ENCODE data around the gene ASCC3.
"Not testable (repeated sequence)": the region's sequence is repeated elsewhere in the genome, so short reads cannot be mapped to it uniquely, and the experiment has no call there.

DNA sequence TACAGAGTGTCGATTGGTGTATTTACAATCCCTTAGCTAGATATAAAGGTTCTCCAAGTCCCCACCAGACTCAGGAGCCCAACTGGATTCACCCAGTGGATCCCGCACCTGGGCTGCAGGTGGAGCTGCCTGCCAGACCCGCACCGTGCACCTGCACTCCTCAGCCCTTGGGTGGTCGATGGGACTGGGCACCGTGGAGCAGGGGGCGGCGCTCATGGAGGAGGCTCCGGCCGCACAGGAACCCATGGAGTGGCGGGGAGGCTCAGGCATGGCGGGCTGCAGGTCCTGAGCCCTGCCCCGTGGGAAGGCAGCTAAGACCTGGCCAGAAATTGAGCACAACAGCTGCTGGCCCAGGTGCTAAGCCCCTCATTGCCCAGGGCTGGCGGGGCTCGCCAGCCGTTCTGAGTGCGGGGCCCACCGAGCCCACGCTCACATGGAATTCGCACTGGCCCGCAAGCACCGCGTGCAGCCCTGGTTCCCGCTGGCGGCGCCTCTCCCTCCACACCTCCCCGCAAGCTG, 52.0 kb downstream of the ASCC3 start:
- TF ChIP-seq, protein P1, sequence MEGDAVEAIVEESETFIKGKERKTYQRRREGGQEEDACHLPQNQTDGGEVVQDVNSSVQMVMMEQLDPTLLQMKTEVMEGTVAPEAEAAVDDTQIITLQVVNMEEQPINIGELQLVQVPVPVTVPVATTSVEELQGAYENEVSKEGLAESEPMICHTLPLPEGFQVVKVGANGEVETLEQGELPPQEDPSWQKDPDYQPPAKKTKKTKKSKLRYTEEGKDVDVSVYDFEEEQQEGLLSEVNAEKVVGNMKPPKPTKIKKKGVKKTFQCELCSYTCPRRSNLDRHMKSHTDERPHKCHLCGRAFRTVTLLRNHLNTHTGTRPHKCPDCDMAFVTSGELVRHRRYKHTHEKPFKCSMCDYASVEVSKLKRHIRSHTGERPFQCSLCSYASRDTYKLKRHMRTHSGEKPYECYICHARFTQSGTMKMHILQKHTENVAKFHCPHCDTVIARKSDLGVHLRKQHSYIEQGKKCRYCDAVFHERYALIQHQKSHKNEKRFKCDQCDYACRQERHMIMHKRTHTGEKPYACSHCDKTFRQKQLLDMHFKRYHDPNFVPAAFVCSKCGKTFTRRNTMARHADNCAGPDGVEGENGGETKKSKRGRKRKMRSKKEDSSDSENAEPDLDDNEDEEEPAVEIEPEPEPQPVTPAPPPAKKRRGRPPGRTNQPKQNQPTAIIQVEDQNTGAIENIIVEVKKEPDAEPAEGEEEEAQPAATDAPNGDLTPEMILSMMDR (conservative IDR thresholded peaks at IDR 0.05; ENCODE audit: low read length), result not testable (repeated sequence)
- TF ChIP-seq EZH2phosphoT487 (IDR thresholded peaks at IDR 0.05; ENCODE audit: borderline replicate concordance), result not testable (repeated sequence)

Data from Loucy (cell line).